Spleen (tissue), 11 donors: ENCODE data around the gene TIFAB. TPM values are rescaled to one million over a fixed set of nuclear protein-coding genes. Genes with fewer than 3 reads are reported as not detected.

Source experiments
- DNase-seq: peaks from one replicate; pipeline ENCODE4 v3.0.0-alpha.2; 2020
- H3K27ac ChIP-seq, 8 donors: fragments of 200-600 bp; sonication (generic) in 7 of 8; 1 replicate in 4 of 8; 2 replicates in 4 of 8; pipeline versions ENCODE4 v1.5.0 to v1.8.0; 2016 to 2021; ENCODE audit warnings: inconsistent platforms in 4 of 8, mild to moderate bottlenecking in 4 of 8, moderate library complexity in 1 of 8
- H3K27me3 ChIP-seq, 7 donors: fragments of 200-600 bp; sonication (generic) in 6 of 7; replicated peaks in 1 of 7; 1 replicate in 4 of 7; 2 replicates in 3 of 7; pipeline versions ENCODE4 v1.5.0 to v1.8.0; 2016 to 2021; ENCODE audit warnings: inconsistent platforms in 3 of 7, mild to moderate bottlenecking in 1 of 7
- H3K36me3 ChIP-seq, 6 donors: fragments of 200-600 bp; sonication (generic) in 5 of 6; 1 replicate in 4 of 6; 2 replicates in 2 of 6; pipeline versions ENCODE4 v1.5.0 to v1.8.0; 2016 to 2021; ENCODE audit warnings: inconsistent platforms in 2 of 6
- H3K4me1 ChIP-seq, 6 donors: fragments of 200-600 bp; sonication (generic) in 5 of 6; 1 replicate in 3 of 6; 2 replicates in 3 of 6; pipeline versions ENCODE4 v1.5.0 to v1.8.0; 2016 to 2021; ENCODE audit warnings: inconsistent platforms in 3 of 6
- H3K4me3 ChIP-seq, 8 donors: fragments of 200-600 bp; sonication (generic) in 7 of 8; 1 replicate in 4 of 8; 2 replicates in 4 of 8; pipeline versions ENCODE4 v1.5.0 to v1.8.0; 2016 to 2021; ENCODE audit warnings: inconsistent platforms in 4 of 8, mild to moderate bottlenecking in 4 of 8, moderate library complexity in 2 of 8
- H3K9me3 ChIP-seq, 8 donors: fragments of 200-600 bp; sonication (generic) in 7 of 8; 1 replicate in 4 of 8; 2 replicates in 4 of 8; pipeline versions ENCODE4 v1.5.0 to v1.8.0; 2016 to 2021; ENCODE audit warnings: inconsistent platforms in 4 of 8
- POLR2A ChIP-seq, 3 donors: fragments of 450-650 bp; IDR thresholded peaks; one replicate each; pipeline ENCODE4 v1.5.1; 2017; ENCODE audit warnings: antibody characterized with exemption in 3 of 3, mild to moderate bottlenecking in 1 of 3
- POLR2AphosphoS5 ChIP-seq, 3 donors: sonication (generic); formaldehyde crosslinking; IDR thresholded peaks; one replicate each; pipeline ENCODE4 v1.5.1; 2017; ENCODE audit warnings: antibody characterized with exemption in 3 of 3
- WGBS, 5 donors: extraction: QIAGEN DNeasy Blood & Tissue Kit in 3 of 5; methylation state at CpG; one replicate each; pipeline versions ENCODE4 v1.1.5 to v1.1.7; 2013 to 2018; 5-methylcytosine and 5-hydroxymethylcytosine counted together
- intact Hi-C: fragments of 100-400 bp; cut with DNase I; formaldehyde crosslinking; loops from one replicate; pipeline ENCODE4 v1.15.0; 2023; ENCODE audit warnings: low total_unique reads
- polyA plus RNA-seq, 3 donors: library from polyadenylated mRNA; stranded (reverse); fragments of 200-250 nt; gene quantifications; one replicate each; pipeline ENCODE4 v1.2.1, GENCODE V29; 2013
- total RNA-seq, 7 donors: library from RNA; depleted of rRNA in 3 of 7; stranded (reverse); fragments of >200 nt in 3 of 7; fragmentation: NEBNext Ultra II Directional in 4 of 7; extraction: Animal tissue kit (Norgen Biotek cat#: 25700) in 4 of 7; gene quantifications; one replicate each; pipeline versions ENCODE4 v1.1.0 to v1.2.1, GENCODE V29; 2016 to 2021
- TF ChIP-seq, protein P1 (sequence below), 11 experiments: fragments of 200-600 bp in 7 of 11; fragments of 450-650 bp in 4 of 11; sonication (generic) in 4 of 11; IDR thresholded peaks in 8 of 11; conservative IDR thresholded peaks in 3 of 11; 1 replicate in 7 of 11; 2 replicates in 4 of 11; pipeline versions ENCODE4 v1.4.0 to v1.8.0; 2016 to 2021; ENCODE audit warnings: antibody characterized with exemption in 11 of 11, inconsistent platforms in 4 of 11, mild to moderate bottlenecking in 1 of 11
- donor health status: healthy with polysubstance abuse.
- donor health status: DM: no; HTN: no; CAD: no; lungs with moderate emphysema.
- donor health status: DM: no; HTN: no; CAD: no.
- donor health status: Bipolar disorder and iron deficiency.
- donor health status: healthy.
- donor health status: DM: no; HTN: no; CAD: no.
- donor health status: DM: yes; HTN: yes; CAD: no.

Gene TIFAB
- total and polyA plus RNA-seq, 10 donors = 0.37 to 4.0 (median 1.1) TPM

DNA sequence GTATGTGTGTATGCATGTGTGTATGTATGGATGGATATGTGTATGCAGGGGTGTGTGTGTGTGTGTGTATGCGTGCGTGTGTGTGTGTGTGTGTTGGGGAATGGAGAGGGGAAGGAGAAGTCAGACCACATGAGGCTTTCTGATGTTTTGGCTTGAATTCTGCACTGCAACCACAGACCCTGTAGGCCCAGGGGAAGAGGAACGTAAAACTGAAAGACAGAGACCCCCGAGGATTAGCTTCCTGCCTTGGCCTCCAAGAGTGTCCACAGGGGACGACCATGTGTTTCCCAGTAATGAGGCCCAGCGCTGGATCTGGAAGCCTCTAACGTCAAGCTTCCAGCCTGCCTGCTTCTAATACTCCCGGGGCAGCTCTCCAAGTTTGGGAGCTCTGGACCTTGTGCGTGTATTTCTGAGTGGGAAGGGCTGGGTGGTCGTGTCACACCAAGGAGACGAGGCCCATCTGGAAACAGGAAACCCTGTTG lies 10.8 kb downstream of the TIFAB start:
- H3K27me3 ChIP-seq = peaks cover 0 to 7% (median 0%) of the 10 kb centered on the region in 7 donors
- H3K36me3 ChIP-seq = no peaks in the 10 kb centered on the region
- H3K9me3 ChIP-seq = no peaks in the 10 kb centered on the region
- no peak overlapping the region for H3K27ac ChIP-seq
- TF ChIP-seq, protein P1, sequence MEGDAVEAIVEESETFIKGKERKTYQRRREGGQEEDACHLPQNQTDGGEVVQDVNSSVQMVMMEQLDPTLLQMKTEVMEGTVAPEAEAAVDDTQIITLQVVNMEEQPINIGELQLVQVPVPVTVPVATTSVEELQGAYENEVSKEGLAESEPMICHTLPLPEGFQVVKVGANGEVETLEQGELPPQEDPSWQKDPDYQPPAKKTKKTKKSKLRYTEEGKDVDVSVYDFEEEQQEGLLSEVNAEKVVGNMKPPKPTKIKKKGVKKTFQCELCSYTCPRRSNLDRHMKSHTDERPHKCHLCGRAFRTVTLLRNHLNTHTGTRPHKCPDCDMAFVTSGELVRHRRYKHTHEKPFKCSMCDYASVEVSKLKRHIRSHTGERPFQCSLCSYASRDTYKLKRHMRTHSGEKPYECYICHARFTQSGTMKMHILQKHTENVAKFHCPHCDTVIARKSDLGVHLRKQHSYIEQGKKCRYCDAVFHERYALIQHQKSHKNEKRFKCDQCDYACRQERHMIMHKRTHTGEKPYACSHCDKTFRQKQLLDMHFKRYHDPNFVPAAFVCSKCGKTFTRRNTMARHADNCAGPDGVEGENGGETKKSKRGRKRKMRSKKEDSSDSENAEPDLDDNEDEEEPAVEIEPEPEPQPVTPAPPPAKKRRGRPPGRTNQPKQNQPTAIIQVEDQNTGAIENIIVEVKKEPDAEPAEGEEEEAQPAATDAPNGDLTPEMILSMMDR (IDR thresholded peaks at IDR 0.05 in 8 of 11, conservative IDR thresholded peaks at IDR 0.05 in 3 of 11) = no peak
- peaks cover 0 to 41% (median 9%) of the 10 kb centered on the region in 6 donors for H3K4me1 ChIP-seq
- 19 to 39% (median 29%) methylated on average over 11 of the region's 11 CpGs for WGBS, 5 donors
- no peak overlapping the region for H3K4me3 ChIP-seq
- intact Hi-C loops = no loop called here
- DNase-seq = no peak

DNA sequence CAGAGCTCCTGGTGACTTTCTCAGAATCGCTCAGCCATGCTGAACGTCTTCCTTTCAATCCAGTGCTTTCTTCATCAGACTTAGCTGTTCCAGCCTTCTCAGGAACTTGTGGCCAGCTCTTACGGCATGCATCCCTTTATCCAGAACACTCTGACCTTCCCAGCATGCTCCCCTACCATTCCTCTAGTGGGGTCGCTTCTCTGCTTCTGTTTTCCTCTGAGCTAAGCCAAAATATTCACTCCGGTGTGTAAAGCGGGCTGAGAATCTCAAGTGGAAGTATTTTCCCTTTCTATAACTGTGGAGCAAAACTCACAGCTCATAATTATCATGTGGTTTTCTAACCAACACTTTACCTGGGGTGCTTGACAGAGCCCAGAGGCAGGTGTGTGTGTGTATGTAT lies 11.2 kb downstream of the TIFAB start:
- H3K27ac ChIP-seq = no peak overlapping the region
- intact Hi-C loops = no loop called here
- no peak overlapping the region for H3K4me3 ChIP-seq
- H3K9me3 ChIP-seq = no peaks in the 10 kb centered on the region
- 54 to 60% (median 57%) methylated on average over 6 of the region's 6 CpGs for WGBS, 5 donors
- H3K4me1 ChIP-seq = peaks cover 0 to 42% (median 9%) of the 10 kb centered on the region in 6 donors
- TF ChIP-seq, protein P1 (IDR thresholded peaks at IDR 0.05 in 8 of 11, conservative IDR thresholded peaks at IDR 0.05 in 3 of 11) = no peak
- TF ChIP-seq POLR2A (IDR thresholded peaks at IDR 0.05) (no peak), POLR2AphosphoS5 (IDR thresholded peaks at IDR 0.05) (no peak)
- peaks cover 0 to 9% (median 0%) of the 10 kb centered on the region in 7 donors for H3K27me3 ChIP-seq
- H3K36me3 ChIP-seq = no peaks in the 10 kb centered on the region
- no peak for DNase-seq

- Histone ChIP-seq H3K27ac (no peak overlapping the region), H3K4me1 (peaks cover 0 to 50% (median 9%) of the 10 kb centered on the region in 6 donors), H3K9me3 (no peaks in the 10 kb centered on the region), H3K27me3 (peaks cover 0 to 23% (median 0%) of the 10 kb centered on the region in 7 donors), H3K36me3 (no peaks in the 10 kb centered on the region), H3K4me3 (no peak overlapping the region)
- TF ChIP-seq POLR2AphosphoS5 (IDR thresholded peaks at IDR 0.05) = no peak
- TF ChIP-seq, protein P1 (IDR thresholded peaks at IDR 0.05 in 8 of 11, conservative IDR thresholded peaks at IDR 0.05 in 3 of 11) = no peak
- TF ChIP-seq POLR2A (IDR thresholded peaks at IDR 0.05) = no peak
- DNase-seq = no peak
- intact Hi-C loops = no loop called here
- 72 to 81% (median 73%) methylated on average over 9 to 11 of the region's 11 CpGs for WGBS, 5 donors
These were observed 12.6 kb downstream of the TIFAB start for GRCh38 chr5:135439231-135440205.

GRCh38 chr5:135438636-135439221 lies 13.4 kb downstream of the TIFAB start:
- Histone ChIP-seq H3K36me3 (no peaks in the 10 kb centered on the region), H3K4me1 (peaks cover 0 to 58% (median 9%) of the 10 kb centered on the region in 6 donors), H3K27me3 (peaks cover 0 to 23% (median 0%) of the 10 kb centered on the region in 7 donors), H3K27ac (no peak overlapping the region), H3K9me3 (no peaks in the 10 kb centered on the region), H3K4me3 (no peak overlapping the region)
- intact Hi-C loops = no loop called here
- 62 to 72% (median 65%) methylated on average over 10 of the region's 10 CpGs for WGBS, 5 donors
- TF ChIP-seq POLR2AphosphoS5 (IDR thresholded peaks at IDR 0.05) = no peak
- DNase-seq = no peak
